Neural progenitor cell (in vitro differentiated cells): ENCODE measurements around the gene FES.

Experiments
- EZH2phosphoT487 ChIP-seq: fragments of 200-600 bp; sonication (generic); IDR thresholded peaks from 2 replicates; pipeline ENCODE4 v1.6.1; 2017; ENCODE audit warnings: antibody characterized with exemption
- TF ChIP-seq, protein P1 (sequence below): fragments of 200-600 bp; sonication (generic); IDR thresholded peaks from 2 replicates; pipeline ENCODE4 v1.5.1; 2017; ENCODE audit warnings: antibody characterized with exemption, mild to moderate bottlenecking

DNA sequence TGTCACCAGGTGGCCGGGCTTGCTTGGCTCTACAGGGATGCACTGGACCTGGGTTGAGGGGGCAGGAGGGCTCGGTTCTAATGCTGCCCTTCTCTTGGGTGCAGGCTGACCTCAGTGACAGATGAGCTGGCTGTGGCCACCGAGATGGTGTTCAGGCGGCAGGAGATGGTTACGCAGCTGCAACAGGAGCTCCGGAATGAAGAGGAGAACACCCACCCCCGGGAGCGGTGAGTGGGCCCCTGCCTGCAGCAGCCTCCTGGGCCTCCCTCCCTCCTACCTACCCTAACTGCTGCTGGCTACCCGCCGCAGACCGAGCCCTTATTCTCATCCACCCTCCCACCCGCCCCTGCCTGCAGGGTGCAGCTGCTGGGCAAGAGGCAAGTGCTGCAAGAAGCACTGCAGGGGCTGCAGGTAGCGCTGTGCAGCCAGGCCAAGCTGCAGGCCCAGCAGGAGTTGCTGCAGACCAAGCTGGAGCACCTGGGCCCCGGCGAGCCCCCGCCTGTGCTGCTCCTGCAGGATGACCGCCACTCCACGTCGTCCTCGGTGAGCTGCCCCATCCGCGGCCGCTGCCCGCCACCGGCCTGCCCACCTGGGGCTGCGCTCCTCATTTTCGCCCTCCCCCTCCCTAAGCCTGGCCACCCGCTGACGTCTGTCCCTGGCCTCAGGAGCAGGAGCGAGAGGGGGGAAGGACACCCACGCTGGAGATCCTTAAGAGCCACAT, 5.6 kb downstream of the FES start:
- TF ChIP-seq EZH2phosphoT487, result no peak
- TF ChIP-seq, protein P1, sequence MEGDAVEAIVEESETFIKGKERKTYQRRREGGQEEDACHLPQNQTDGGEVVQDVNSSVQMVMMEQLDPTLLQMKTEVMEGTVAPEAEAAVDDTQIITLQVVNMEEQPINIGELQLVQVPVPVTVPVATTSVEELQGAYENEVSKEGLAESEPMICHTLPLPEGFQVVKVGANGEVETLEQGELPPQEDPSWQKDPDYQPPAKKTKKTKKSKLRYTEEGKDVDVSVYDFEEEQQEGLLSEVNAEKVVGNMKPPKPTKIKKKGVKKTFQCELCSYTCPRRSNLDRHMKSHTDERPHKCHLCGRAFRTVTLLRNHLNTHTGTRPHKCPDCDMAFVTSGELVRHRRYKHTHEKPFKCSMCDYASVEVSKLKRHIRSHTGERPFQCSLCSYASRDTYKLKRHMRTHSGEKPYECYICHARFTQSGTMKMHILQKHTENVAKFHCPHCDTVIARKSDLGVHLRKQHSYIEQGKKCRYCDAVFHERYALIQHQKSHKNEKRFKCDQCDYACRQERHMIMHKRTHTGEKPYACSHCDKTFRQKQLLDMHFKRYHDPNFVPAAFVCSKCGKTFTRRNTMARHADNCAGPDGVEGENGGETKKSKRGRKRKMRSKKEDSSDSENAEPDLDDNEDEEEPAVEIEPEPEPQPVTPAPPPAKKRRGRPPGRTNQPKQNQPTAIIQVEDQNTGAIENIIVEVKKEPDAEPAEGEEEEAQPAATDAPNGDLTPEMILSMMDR, result no peak
